Upper lobe of left lung (tissue), 6 donors: ENCODE data around the gene GPATCH4. TPM values are rescaled to one million over a fixed set of nuclear protein-coding genes. Genes with fewer than 3 reads are reported as not detected.
A peak's percentile ranks its signal among the peaks of the same experiment; 100 is the strongest.

Experiments used
- ATAC-seq, 2 donors: fragments of 200-7000 bp; cut with Tn5 transposase; one replicate each; pipeline ENCODE4 v1.9.1; 2022; ENCODE audit warnings: mild to moderate bottlenecking in 2 of 2, moderate library complexity in 2 of 2; ENCODE audit not compliant: low FRiP score in 2 of 2
- DNase-seq, 2 donors: peaks; one replicate each; pipeline ENCODE4 v3.0.0-alpha.2; 2019 to 2020
- H3K27ac ChIP-seq, 4 donors: fragments of 200-600 bp; sonication (generic); one replicate each; pipeline ENCODE4 v1.5.1; 2016 to 2019
- H3K27me3 ChIP-seq, 4 donors: fragments of 200-600 bp; sonication (generic); one replicate each; pipeline ENCODE4 v1.5.1; 2017 to 2019
- H3K36me3 ChIP-seq, 4 donors: fragments of 200-600 bp; sonication (generic); one replicate each; pipeline ENCODE4 v1.5.1; 2016 to 2019
- H3K4me1 ChIP-seq, 4 donors: fragments of 200-600 bp; sonication (generic); one replicate each; pipeline ENCODE4 v1.5.1; 2018 to 2019
- H3K4me3 ChIP-seq, 4 donors: fragments of 200-600 bp; sonication (generic); one replicate each; pipeline ENCODE4 v1.5.1; 2017 to 2019; ENCODE audit warnings: mild to moderate bottlenecking in 2 of 4, moderate library complexity in 1 of 4
- H3K9me3 ChIP-seq, 4 donors: fragments of 200-600 bp; sonication (generic); one replicate each; pipeline ENCODE4 v1.5.1; 2018 to 2019
- CTCF ChIP-seq, 6 experiments: fragments of 450-650 bp in 4 of 6; fragments of 200-600 bp in 2 of 6; sonication (generic) in 2 of 6; IDR thresholded peaks; one replicate each; pipeline ENCODE4 v1.5.1; 2016 to 2019; ENCODE audit warnings: antibody characterized with exemption in 6 of 6
- EP300 ChIP-seq, 4 donors: sonication (generic); formaldehyde crosslinking; IDR thresholded peaks; one replicate each; pipeline ENCODE4 v1.5.1; 2017; ENCODE audit warnings: antibody characterized with exemption in 4 of 4, control low read depth in 2 of 4
- POLR2A ChIP-seq, 4 donors: fragments of 450-650 bp; IDR thresholded peaks; one replicate each; pipeline ENCODE4 v1.5.1; 2016 to 2017; ENCODE audit warnings: antibody characterized with exemption in 4 of 4, mild to moderate bottlenecking in 2 of 4
- POLR2AphosphoS5 ChIP-seq, 2 donors: sonication (generic); formaldehyde crosslinking; IDR thresholded peaks; one replicate each; pipeline ENCODE4 v1.5.1; 2017; ENCODE audit warnings: antibody characterized with exemption in 2 of 2
- WGBS, 2 donors: methylation state at CpG; one replicate each; pipeline ENCODE4 v1.1.5; 2017 to 2018; 5-methylcytosine and 5-hydroxymethylcytosine counted together
- total RNA-seq, 6 donors: library from RNA; depleted of rRNA in 4 of 6; stranded (reverse); fragments of >200 nt in 4 of 6; gene quantifications; one replicate each; pipeline versions ENCODE4 v1.1.0 to v1.2.1, GENCODE V29; 2016 to 2021
- donor health status: DM: no; HTN: no; CAD: no; lungs with moderate emphysema.
- donor health status: DM: no; HTN: yes; CAD: no; lungs with severe emphysema.

The GPATCH4 gene
- total RNA-seq, 6 donors from 2014 or later: 5.7 to 26.2 (median 19.4) TPM

- ATAC-seq (peak in 1 of 2 donors; percentile 17), DNase-seq (peak in 1 of 2 donors; percentile 27)
- Histone ChIP-seq H3K27ac (no peak overlapping the region), H3K9me3 (no peaks in the 10 kb centered on the region), H3K4me3 (no peak overlapping the region), H3K36me3 (no peaks in the 10 kb centered on the region), H3K27me3 (peaks cover 6 to 37% (median 22%) of the 10 kb centered on the region in 4 donors), H3K4me1 (peaks cover 20 to 26% (median 22%) of the 10 kb centered on the region in 4 donors)
- 75 to 82% methylated on average over 2 of the region's 2 CpGs for WGBS, 2 donors
- TF ChIP-seq CTCF (IDR thresholded peaks at IDR 0.05) (peak; percentile 39 to 66 (median 54)), EP300 (IDR thresholded peaks at IDR 0.05) (no peak)
Observed at GRCh38 chr1:156627313-156627880, 26.1 kb upstream of the GPATCH4 start.

- H3K36me3 ChIP-seq: no peaks in the 10 kb centered on the region
- no peak for ATAC-seq
- no peak for DNase-seq
- H3K27me3 ChIP-seq: peaks cover 6 to 37% (median 22%) of the 10 kb centered on the region in 4 donors
- H3K9me3 ChIP-seq: no peaks in the 10 kb centered on the region
- H3K27ac ChIP-seq: no peak overlapping the region
- WGBS, 2 donors: 37 to 38% methylated on average over 4 of the region's 4 CpGs
- peak overlapping the region in 1 of 4 donors; percentile 51 for H3K4me3 ChIP-seq
- TF ChIP-seq POLR2A (IDR thresholded peaks at IDR 0.05): no peak
- TF ChIP-seq EP300 (IDR thresholded peaks at IDR 0.05): no peak
- TF ChIP-seq POLR2AphosphoS5 (IDR thresholded peaks at IDR 0.05): no peak
- no peak for TF ChIP-seq CTCF (IDR thresholded peaks at IDR 0.05)
- H3K4me1 ChIP-seq: peaks cover 20 to 26% (median 22%) of the 10 kb centered on the region in 4 donors
Observed at GRCh38 chr1:156626079-156626438, 24.8 kb upstream of the GPATCH4 start.

- TF ChIP-seq POLR2A (IDR thresholded peaks at IDR 0.05): no peak
- TF ChIP-seq CTCF (IDR thresholded peaks at IDR 0.05): peak; percentile 70 to 85 (median 83)
- no peaks in the 10 kb centered on the region for H3K36me3 ChIP-seq
- H3K27me3 ChIP-seq: peaks cover 6 to 37% (median 22%) of the 10 kb centered on the region in 4 donors
- no peak overlapping the region for H3K27ac ChIP-seq
- 1 to 2% methylated on average over 14 to 20 of the region's 45 CpGs for whole genome bisulfite sequencing, 2 donors
- DNase-seq: peak; percentile 36 to 94
- H3K9me3 ChIP-seq: no peaks in the 10 kb centered on the region
- peak overlapping the region in 3 of 4 donors; percentile 17 to 51 (median 42) for H3K4me3 ChIP-seq
- H3K4me1 ChIP-seq: peaks cover 20 to 26% (median 22%) of the 10 kb centered on the region in 4 donors
- ATAC-seq: peak; percentile 65 to 84
Observed at GRCh38 chr1:156625436-156626078, 24.3 kb upstream of the GPATCH4 start.

GRCh38 chr1:156624814-156625435 lies 23.6 kb upstream of the GPATCH4 start:
- H3K9me3 ChIP-seq: no peaks in the 10 kb centered on the region
- TF ChIP-seq POLR2AphosphoS5 (IDR thresholded peaks at IDR 0.05): no peak
- no peak for TF ChIP-seq CTCF (IDR thresholded peaks at IDR 0.05)
- no peak for TF ChIP-seq POLR2A (IDR thresholded peaks at IDR 0.05)
- 3 to 5% methylated on average over 8 to 26 of the region's 55 CpGs for WGBS, 2 donors
- H3K4me3 ChIP-seq: peak overlapping the region in 3 of 4 donors; percentile 17 to 51 (median 42)
- H3K27ac ChIP-seq: peak overlapping the region in 2 of 4 donors; percentile 24 to 76
- H3K27me3 ChIP-seq: peaks cover 6 to 37% (median 22%) of the 10 kb centered on the region in 4 donors
- H3K36me3 ChIP-seq: no peaks in the 10 kb centered on the region
- peaks cover 20 to 26% (median 22%) of the 10 kb centered on the region in 4 donors for H3K4me1 ChIP-seq
- DNase-seq (peak in 1 of 2 donors; percentile 80), ATAC-seq (peak in 1 of 2 donors; percentile 30)
